ENCODE measurements around the gene IFITM1.

DNA sequence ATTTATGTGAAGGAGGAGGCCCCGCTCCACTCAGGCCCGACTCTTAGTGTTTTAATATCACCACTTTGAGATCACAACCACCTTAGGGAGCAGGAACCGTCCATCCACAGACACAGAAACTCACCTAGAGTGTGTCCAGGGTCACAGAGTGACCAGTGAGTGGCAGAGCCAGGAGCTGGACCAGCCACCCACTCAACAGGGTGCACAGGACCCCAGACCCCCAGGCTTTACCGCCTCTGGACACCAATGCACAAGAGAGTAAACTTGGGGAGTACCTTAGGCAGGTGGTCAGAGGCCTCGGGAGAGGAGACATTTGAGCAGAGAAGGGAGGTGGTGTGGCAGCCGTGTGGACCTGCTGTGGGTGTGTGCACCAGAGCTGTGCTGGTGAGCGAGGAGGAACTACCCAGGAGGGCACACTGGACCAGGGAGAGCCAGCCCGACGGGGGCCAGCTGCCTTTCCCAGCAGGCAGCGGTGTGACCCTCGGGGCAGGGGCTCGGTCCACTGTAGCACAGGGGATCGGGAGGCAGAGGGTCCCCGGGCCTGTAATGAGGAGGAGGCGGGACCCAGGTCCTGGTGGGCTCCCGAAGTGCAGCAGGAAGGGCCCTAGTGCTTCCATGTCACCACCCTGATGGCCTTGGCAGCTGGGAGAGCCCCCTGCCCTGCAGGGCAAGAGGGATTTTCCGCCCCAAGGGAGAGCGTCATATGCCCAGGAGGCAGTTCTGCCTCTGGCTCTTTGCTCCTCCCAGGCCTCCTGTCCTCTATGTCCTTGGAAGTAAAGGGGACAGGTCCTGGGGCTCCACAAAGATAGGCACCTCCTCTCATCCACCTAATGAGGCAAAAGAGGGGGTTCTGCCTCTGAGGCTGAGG, 43.2 kb upstream of the IFITM1 start:
- TF ChIP-seq FOXM1 (CRISPR knock-in tag; IDR thresholded peaks at IDR 0.05) (no peak), ESRRA (CRISPR knock-in tag; IDR thresholded peaks at IDR 0.05; ENCODE audit: low read depth) (no peak), STAT5B (CRISPR knock-in tag; IDR thresholded peaks at IDR 0.05) (no peak), POLR2AphosphoS5 (IDR thresholded peaks at IDR 0.05; ENCODE audit: low read depth, low read length) (no peak), POLR2G (IDR thresholded peaks at IDR 0.05; ENCODE audit: low read depth, low read length) (no peak), SRF (IDR thresholded peaks at IDR 0.05; ENCODE audit: low read depth, low read length) (no peak), ARID2 (CRISPR knock-in tag; IDR thresholded peaks at IDR 0.05; ENCODE audit: borderline replicate concordance) (no peak), PLRG1 (conservative IDR thresholded peaks at IDR 0.05) (no peak)
